Caco-2 (cell line): ENCODE results near the gene ENAH. TPM values are rescaled to one million over a fixed set of nuclear protein-coding genes. Genes with fewer than 3 reads are reported as not detected.

Experiments used
- BruUV-seq: library from RNA; stranded (reverse); fragments of 400-500 nt; replicated peaks from 2 replicates; lab custom pipeline; 2021; lab: Mats Ljungman, UMichigan
- CTCF ChIA-PET: fragments of 300-600 bp; sonication (Branson Sonifier 250); formaldehyde crosslinking; loops from one replicate; lab custom pipeline; 2022; ENCODE audit warnings: antibody characterized with exemption; lab: Charles Lee
- POLR2A ChIA-PET: fragments of 300-600 bp; sonication (Branson Sonifier 250); formaldehyde crosslinking; loops from one replicate; lab custom pipeline; 2022; ENCODE audit warnings: antibody characterized with exemption; lab: Charles Lee
- DNase-seq, 2 experiments: peaks; one replicate each; pipeline versions ENCODE4 v3.0.0 to v3.0.0-alpha.2; 2020 to 2022
- H3K27me3 ChIP-seq: replicated peaks from 2 replicates; pipeline ENCODE4 v1.6.0; 2011; ENCODE audit warnings: low read length; ENCODE audit not compliant: control insufficient read depth, insufficient read depth
- H3K36me3 ChIP-seq: 2 replicates; pipeline ENCODE4 v1.5.1; 2011; ENCODE audit warnings: low read length; ENCODE audit not compliant: control insufficient read depth, insufficient read depth
- H3K4me1 ChIP-seq: fragments of 250-450 bp; sonication (Bioruptor Pico); 2 replicates; pipeline ENCODE4 v1.5.1; 2020; ENCODE audit warnings: mild to moderate bottlenecking
- H3K4me3 ChIP-seq: 2 replicates; pipeline ENCODE4 v1.5.1; 2011; ENCODE audit warnings: low read depth, mild to moderate bottlenecking, control low read depth, low read length
- H3K9me3 ChIP-seq: fragments of 250-450 bp; sonication (Bioruptor Pico); 2 replicates; pipeline ENCODE4 v1.5.1; 2020; ENCODE audit warnings: mild to moderate bottlenecking, moderate library complexity
- H3K27ac Mint-ChIP-seq: one replicate; pipeline ENCODE4 v1.8.0; 2022; ENCODE audit warnings: mixed read lengths; ENCODE audit not compliant: unreplicated experiment
- H3K27me3 Mint-ChIP-seq: one replicate; pipeline ENCODE4 v1.8.0; 2022; ENCODE audit warnings: mixed read lengths; ENCODE audit not compliant: insufficient read depth, unreplicated experiment
- H3K36me3 Mint-ChIP-seq: one replicate; pipeline ENCODE4 v1.8.0; 2022; ENCODE audit warnings: mild to moderate bottlenecking, mixed read lengths; ENCODE audit not compliant: insufficient read depth, unreplicated experiment
- H3K4me1 Mint-ChIP-seq: one replicate; pipeline ENCODE4 v1.8.0; 2022; ENCODE audit warnings: low read depth, mixed read lengths; ENCODE audit not compliant: unreplicated experiment
- H3K4me3 Mint-ChIP-seq: one replicate; pipeline ENCODE4 v1.8.0; 2022; ENCODE audit warnings: mild to moderate bottlenecking, moderate library complexity, mixed read lengths; ENCODE audit not compliant: unreplicated experiment
- H3K9me3 Mint-ChIP-seq: one replicate; pipeline ENCODE4 v1.8.0; 2022; ENCODE audit warnings: mixed read lengths; ENCODE audit not compliant: unreplicated experiment
- CTCF ChIP-seq, 2 experiments: fragments of 200-600 bp in 1 of 2; IDR thresholded peaks; 1 replicate in 1 of 2; 2 replicates in 1 of 2; pipeline versions ENCODE4 v1.5.1 to v1.8.0; 2011 to 2022; ENCODE audit warnings: antibody characterized with exemption in 1 of 2, control low read depth in 1 of 2, inconsistent platforms in 1 of 2, low read depth in 1 of 2, low read length in 1 of 2, mild to moderate bottlenecking in 1 of 2, moderate library complexity in 1 of 2; ENCODE audit not compliant: insufficient read depth in 1 of 2, severe bottlenecking in 1 of 2, unreplicated experiment in 1 of 2
- intact Hi-C: fragments of 100-400 bp; cut with micrococcal nuclease; formaldehyde crosslinking; loops from one replicate; pipeline ENCODE4 v1.10.0; 2022; ENCODE audit not compliant: unreplicated experiment
- total RNA-seq: library from RNA; stranded (reverse); gene quantifications from 2 replicates; pipeline ENCODE4 v1.2.3, GENCODE V29; 2022

ENAH gene
- total RNA-seq, 1 experiment from 2014 or later: 78.0 TPM

DNA sequence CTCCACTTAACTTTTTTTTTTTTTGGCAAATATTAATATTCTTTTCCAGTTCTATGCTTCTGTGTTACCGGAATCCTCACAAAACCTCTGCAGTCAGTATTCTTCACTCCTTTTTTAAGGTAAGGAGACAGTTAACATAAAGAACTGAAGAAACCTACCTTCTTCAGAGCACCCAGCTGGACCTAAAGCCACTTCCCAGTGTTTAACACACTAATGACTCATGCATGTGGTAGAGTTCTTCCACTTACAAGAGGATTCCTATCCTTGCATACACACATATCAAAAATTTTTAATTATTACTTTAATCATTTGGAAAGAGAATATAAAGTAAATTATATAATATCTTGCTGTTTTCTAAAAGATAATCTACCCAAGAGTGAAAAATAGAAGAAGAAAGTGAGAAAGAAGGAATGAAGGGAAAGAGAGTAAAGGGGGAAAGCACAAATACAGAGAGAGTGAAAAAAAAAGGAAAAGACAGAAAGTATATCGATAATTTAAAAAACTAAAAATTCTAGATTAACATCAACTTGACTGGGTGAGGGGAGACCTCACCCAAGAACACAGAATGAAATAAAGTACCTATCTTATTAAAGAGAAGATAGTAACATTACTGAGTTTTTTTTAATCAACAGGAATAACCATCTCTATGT is 54.9 kb downstream of the ENAH start:
- no peaks in the 10 kb centered on the region for H3K27me3 ChIP-seq
- no peak for DNase-seq
- TF ChIP-seq CTCF (IDR thresholded peaks at IDR 0.05; ENCODE audit: insufficient read depth in 1 of 2, low read depth in 1 of 2, low read length in 1 of 2, severe bottlenecking in 1 of 2, unreplicated experiment in 1 of 2): no peak
- no peaks in the 10 kb centered on the region for H3K36me3 ChIP-seq
- no peak overlapping the region for H3K4me3 ChIP-seq
- H3K4me3 Mint-ChIP-seq: no peak overlapping the region
- no peaks in the 10 kb centered on the region for H3K27me3 Mint-ChIP-seq
- no TSS peak for BruUV-seq
- H3K27ac Mint-ChIP-seq: no peak overlapping the region
- no peaks in the 10 kb centered on the region for H3K9me3 ChIP-seq
- POLR2A ChIA-PET: no interaction called here
- H3K4me1 Mint-ChIP-seq: peaks cover 6% of the 10 kb centered on the region
- peaks cover 14% of the 10 kb centered on the region; the same call in 1 of the 2 replicates for H3K4me1 ChIP-seq
- peaks cover 7% of the 10 kb centered on the region for H3K9me3 Mint-ChIP-seq
- intact Hi-C loops: no loop called here
- CTCF ChIA-PET: interaction anchor here (0.6 kb wide), 1 partner anchor 149 kb away, joined by 3 read pairs; no protein-coding TSS in a partner anchor
- no peaks in the 10 kb centered on the region for H3K36me3 Mint-ChIP-seq

GRCh38 chr1:225596736-225597135 is 56.2 kb downstream of the ENAH start:
- Mint-ChIP-seq H3K27me3 (no peaks in the 10 kb centered on the region), H3K36me3 (no peaks in the 10 kb centered on the region), H3K4me1 (peaks cover 1% of the 10 kb centered on the region), H3K27ac (no peak overlapping the region), H3K4me3 (no peak overlapping the region), H3K9me3 (peaks cover 7% of the 10 kb centered on the region)
- no peaks in the 10 kb centered on the region for H3K36me3 ChIP-seq
- H3K9me3 ChIP-seq: no peaks in the 10 kb centered on the region
- BruUV-seq: no TSS peak
- peaks cover under 1% of the 10 kb centered on the region; the same call in 1 of the 2 replicates for H3K4me1 ChIP-seq
- DNase-seq: no peak
- CTCF ChIA-PET: no interaction called here
- intact Hi-C loops: no loop called here
- no peaks in the 10 kb centered on the region for H3K27me3 ChIP-seq
- no peak for TF ChIP-seq CTCF (IDR thresholded peaks at IDR 0.05; ENCODE audit: insufficient read depth in 1 of 2, low read depth in 1 of 2, low read length in 1 of 2, severe bottlenecking in 1 of 2, unreplicated experiment in 1 of 2)
- no peak overlapping the region for H3K4me3 ChIP-seq
- POLR2A ChIA-PET: no interaction called here

DNA sequence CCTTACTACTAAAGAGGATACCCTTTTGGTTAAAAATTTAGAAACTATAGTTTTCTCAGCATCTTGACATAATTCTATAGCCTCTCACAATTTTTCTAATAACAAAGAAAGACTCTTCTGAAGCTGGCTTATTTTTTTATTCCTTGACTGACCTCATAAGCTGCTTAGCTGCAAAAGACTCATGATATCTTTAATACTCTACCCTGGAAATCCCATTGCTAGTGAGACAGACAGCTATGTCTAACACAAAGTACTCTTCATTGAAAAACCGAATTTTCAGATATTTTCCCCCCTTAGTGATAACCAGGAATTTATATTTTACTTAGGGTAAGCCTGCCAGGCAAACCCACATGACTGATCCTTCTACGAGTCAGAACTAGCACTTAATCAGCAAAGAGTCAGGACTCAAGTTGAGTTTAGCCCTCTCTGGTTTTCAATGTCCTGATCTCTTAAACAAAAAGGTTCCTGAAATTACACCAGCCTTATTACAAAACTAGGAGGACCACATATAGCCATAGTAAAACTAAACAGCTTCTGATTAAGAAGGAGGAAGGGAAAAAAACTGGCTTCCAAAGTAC is 56.9 kb downstream of the ENAH start:
- DNase-seq: no peak
- no peak overlapping the region for H3K27ac Mint-ChIP-seq
- no TSS peak for BruUV-seq
- no peaks in the 10 kb centered on the region for H3K27me3 Mint-ChIP-seq
- H3K36me3 Mint-ChIP-seq: no peaks in the 10 kb centered on the region
- H3K4me3 Mint-ChIP-seq: no peak overlapping the region
- H3K9me3 ChIP-seq: no peaks in the 10 kb centered on the region
- H3K27me3 ChIP-seq: no peaks in the 10 kb centered on the region
- no peak for TF ChIP-seq CTCF (IDR thresholded peaks at IDR 0.05; ENCODE audit: insufficient read depth in 1 of 2, low read depth in 1 of 2, low read length in 1 of 2, severe bottlenecking in 1 of 2, unreplicated experiment in 1 of 2)
- H3K9me3 Mint-ChIP-seq: peaks cover 7% of the 10 kb centered on the region
- intact Hi-C loops: no loop called here
- H3K4me1 ChIP-seq: no peaks in the 10 kb centered on the region
- no peaks in the 10 kb centered on the region for H3K4me1 Mint-ChIP-seq
- H3K36me3 ChIP-seq: no peaks in the 10 kb centered on the region
- H3K4me3 ChIP-seq: no peak overlapping the region
- ChIA-PET CTCF (no interaction called here), POLR2A (no interaction called here)
